Activated CD4-positive, alpha-beta memory T cell treated with anti-CD3 and anti-CD28 coated beads, Interleukin-2, amount 10 ng/mL, durations not matched to agents 7 days and 5 days (primary cell): ENCODE data around the gene UGCG. TPM values are rescaled to one million over a fixed set of nuclear protein-coding genes. Genes with fewer than 3 reads are reported as not detected.

Source experiments
- CTCF ChIA-PET: fragments of 350-600 bp; sonication (Branson Sonifier 250); formaldehyde crosslinking; loops from one replicate; lab custom pipeline; 2021; ENCODE audit warnings: antibody characterized with exemption, inconsistent platforms; lab: Charles Lee
- POLR2A ChIA-PET: fragments of 350-600 bp; sonication (Branson Sonifier 250); formaldehyde crosslinking; loops from one replicate; lab custom pipeline; 2021; ENCODE audit warnings: antibody characterized with exemption; lab: Charles Lee
- DNase-seq: peaks from one replicate; pipeline ENCODE4 v3.0.0-alpha.2; 2020
- H3K27ac Mint-ChIP-seq: one replicate; pipeline ENCODE4 v1.8.0; 2021; ENCODE audit warnings: mild to moderate bottlenecking, mixed read lengths
- H3K27me3 Mint-ChIP-seq: one replicate; pipeline ENCODE4 v1.8.0; 2021; ENCODE audit warnings: mixed read lengths
- H3K36me3 Mint-ChIP-seq: one replicate; pipeline ENCODE4 v1.8.0; 2021; ENCODE audit warnings: low read depth, mixed read lengths
- H3K4me1 Mint-ChIP-seq: one replicate; pipeline ENCODE4 v1.8.0; 2021; ENCODE audit warnings: mixed read lengths
- H3K4me3 Mint-ChIP-seq: one replicate; pipeline ENCODE4 v1.8.0; 2021; ENCODE audit warnings: mild to moderate bottlenecking, mixed read lengths
- H3K9me3 Mint-ChIP-seq: one replicate; pipeline ENCODE4 v1.8.0; 2021; ENCODE audit warnings: mixed read lengths
- total RNA-seq, 2 experiments: library from RNA; stranded (reverse); gene quantifications; one replicate each; pipeline ENCODE4 v1.2.3, GENCODE V29; 2021

UGCG gene
- total RNA-seq, 2 experiments from 2014 or later, result 20.9 to 21.4 TPM

- ChIA-PET POLR2A (no interaction called here), CTCF (interaction anchor here (0.9 kb wide), 1 partner anchor 14 kb away, joined by 3 read pairs; no protein-coding TSS in a partner anchor)
- H3K4me3 Mint-ChIP-seq, result no peak overlapping the region
- no peak for DNase-seq
- H3K36me3 Mint-ChIP-seq, result no peaks in the 10 kb centered on the region
- H3K9me3 Mint-ChIP-seq, result no peaks in the 10 kb centered on the region
- peaks cover 4% of the 10 kb centered on the region for H3K4me1 Mint-ChIP-seq
- peaks cover 23% of the 10 kb centered on the region for H3K27me3 Mint-ChIP-seq
- H3K27ac Mint-ChIP-seq, result no peak overlapping the region
These were observed 67.4 kb downstream of the UGCG start for GRCh38 chr9:111963995-111964394.

GRCh38 chr9:111965566-111966019 is 69.0 kb downstream of the UGCG start:
- ChIA-PET POLR2A (no interaction called here), CTCF (interaction anchor here (0.6 kb wide), 1 partner anchor 25 kb away, joined by 3 read pairs; no protein-coding TSS in a partner anchor)
- H3K4me1 Mint-ChIP-seq, result peaks cover 4% of the 10 kb centered on the region
- peaks cover 15% of the 10 kb centered on the region for H3K27me3 Mint-ChIP-seq
- H3K4me3 Mint-ChIP-seq, result no peak overlapping the region
- H3K36me3 Mint-ChIP-seq, result no peaks in the 10 kb centered on the region
- DNase-seq, result no peak
- no peak overlapping the region for H3K27ac Mint-ChIP-seq
- H3K9me3 Mint-ChIP-seq, result no peaks in the 10 kb centered on the region

GRCh38 chr9:111966124-111966723 is 69.6 kb downstream of the UGCG start:
- Mint-ChIP-seq H3K9me3 (no peaks in the 10 kb centered on the region), H3K27me3 (peaks cover 11% of the 10 kb centered on the region), H3K4me3 (no peak overlapping the region), H3K4me1 (peaks cover 4% of the 10 kb centered on the region), H3K27ac (no peak overlapping the region), H3K36me3 (no peaks in the 10 kb centered on the region)
- CTCF ChIA-PET, result interaction anchor here (0.6 to 1.3 kb wide), 2 partner anchors 25 to 108 kb away, joined by 3 to 4 read pairs; no protein-coding TSS in a partner anchor
- DNase-seq, result no peak
- POLR2A ChIA-PET, result no interaction called here

DNA sequence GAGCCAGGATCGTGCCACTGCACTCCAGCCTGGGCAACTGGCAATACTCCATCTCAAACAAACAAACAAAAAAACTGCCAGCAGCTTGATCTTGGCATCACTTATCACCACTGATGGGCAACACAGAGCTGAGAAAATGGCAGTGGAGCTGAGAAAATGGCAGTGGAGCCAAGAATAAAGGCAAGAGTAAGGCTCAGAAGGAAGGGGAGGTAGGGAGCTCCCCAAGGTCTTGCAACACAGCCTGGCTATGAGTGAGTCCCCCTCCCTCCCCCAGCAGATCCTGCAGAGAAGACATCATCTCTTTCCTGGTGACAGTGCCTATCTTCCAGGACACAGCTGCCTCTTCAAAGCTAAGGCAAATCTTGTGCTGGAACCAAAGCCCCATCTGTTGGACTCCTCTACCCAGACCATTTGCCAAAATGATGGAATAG is 70.3 kb downstream of the UGCG start:
- POLR2A ChIA-PET, result no interaction called here
- no peaks in the 10 kb centered on the region for H3K9me3 Mint-ChIP-seq
- H3K27ac Mint-ChIP-seq, result no peak overlapping the region
- CTCF ChIA-PET, result interaction anchor here (1.3 kb wide), 1 partner anchor 108 kb away, joined by 4 read pairs; no protein-coding TSS in a partner anchor
- peaks cover 4% of the 10 kb centered on the region for H3K4me1 Mint-ChIP-seq
- no peaks in the 10 kb centered on the region for H3K36me3 Mint-ChIP-seq
- DNase-seq, result no peak
- no peak overlapping the region for H3K4me3 Mint-ChIP-seq
- peaks cover 7% of the 10 kb centered on the region for H3K27me3 Mint-ChIP-seq

- CTCF ChIA-PET, result interaction anchor here (1.3 kb wide), 1 partner anchor 107 kb away, joined by 4 read pairs; no protein-coding TSS in a partner anchor
These were observed 71.0 kb downstream of the UGCG start for GRCh38 chr9:111967621-111968020.

DNA sequence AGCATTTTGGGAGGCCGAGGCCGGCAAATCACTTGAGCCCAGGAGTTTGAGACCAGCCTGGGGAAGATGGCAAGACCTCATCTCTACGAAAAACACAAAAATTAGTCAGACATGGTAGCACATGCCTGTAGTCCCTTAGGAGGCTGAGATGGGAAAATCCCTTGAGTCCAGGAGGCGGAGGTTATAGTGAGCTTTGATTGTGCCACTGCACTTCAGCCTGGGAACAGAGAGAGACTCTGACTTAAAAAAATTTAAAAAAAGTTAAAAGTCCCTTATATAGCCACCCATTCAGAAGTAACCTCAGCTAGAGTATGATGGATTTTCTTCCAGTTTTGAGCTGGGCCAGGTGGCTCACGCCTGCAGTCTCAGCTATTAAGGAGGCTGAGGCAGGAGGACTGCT is 72.4 kb downstream of the UGCG start:
- ChIA-PET CTCF (interaction anchor here (1.1 kb wide), 1 partner anchor 98 kb away, joined by 3 read pairs; no protein-coding TSS in a partner anchor), POLR2A (no interaction called here)
- Mint-ChIP-seq H3K9me3 (no peaks in the 10 kb centered on the region), H3K4me3 (no peak overlapping the region), H3K36me3 (no peaks in the 10 kb centered on the region), H3K4me1 (peaks cover 4% of the 10 kb centered on the region), H3K27me3 (peaks cover 4% of the 10 kb centered on the region), H3K27ac (no peak overlapping the region)
- DNase-seq, result no peak

More at GRCh38 chr9:111967621-111968020, 71.0 kb downstream of the UGCG start:
- Mint-ChIP-seq H3K36me3 (no peaks in the 10 kb centered on the region), H3K4me1 (peaks cover 4% of the 10 kb centered on the region), H3K4me3 (no peak overlapping the region), H3K27ac (no peak overlapping the region), H3K27me3 (peaks cover 4% of the 10 kb centered on the region), H3K9me3 (no peaks in the 10 kb centered on the region)
- POLR2A ChIA-PET, result no interaction called here
- no peak for DNase-seq

DNA sequence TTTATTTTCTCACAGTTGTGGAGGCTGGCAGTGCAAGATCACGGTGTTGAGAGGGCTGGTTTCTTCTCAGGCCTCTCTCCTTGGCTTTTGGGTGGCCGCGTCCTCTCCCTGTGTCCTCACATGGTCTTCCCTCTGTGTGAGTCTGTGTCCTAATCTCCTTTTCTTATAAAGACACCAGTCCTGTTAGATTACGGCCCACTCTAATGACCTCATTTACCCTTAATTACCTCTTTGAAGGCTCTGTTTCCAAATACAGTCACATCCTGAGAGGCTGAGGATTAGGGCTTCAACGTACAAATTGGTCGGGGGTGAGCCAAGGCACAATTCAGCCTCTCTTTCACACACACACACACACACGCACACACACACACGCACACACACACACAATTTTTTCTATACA is 73.0 kb downstream of the UGCG start:
- POLR2A ChIA-PET, result no interaction called here
- H3K4me1 Mint-ChIP-seq, result peaks cover 4% of the 10 kb centered on the region
- no peak overlapping the region for H3K4me3 Mint-ChIP-seq
- no peaks in the 10 kb centered on the region for H3K36me3 Mint-ChIP-seq
- H3K27me3 Mint-ChIP-seq, result peaks cover 4% of the 10 kb centered on the region
- no peak for DNase-seq
- CTCF ChIA-PET, result interaction anchor here (1.1 kb wide), 1 partner anchor 99 kb away, joined by 3 read pairs; no protein-coding TSS in a partner anchor
- no peaks in the 10 kb centered on the region for H3K9me3 Mint-ChIP-seq
- H3K27ac Mint-ChIP-seq, result no peak overlapping the region

DNA sequence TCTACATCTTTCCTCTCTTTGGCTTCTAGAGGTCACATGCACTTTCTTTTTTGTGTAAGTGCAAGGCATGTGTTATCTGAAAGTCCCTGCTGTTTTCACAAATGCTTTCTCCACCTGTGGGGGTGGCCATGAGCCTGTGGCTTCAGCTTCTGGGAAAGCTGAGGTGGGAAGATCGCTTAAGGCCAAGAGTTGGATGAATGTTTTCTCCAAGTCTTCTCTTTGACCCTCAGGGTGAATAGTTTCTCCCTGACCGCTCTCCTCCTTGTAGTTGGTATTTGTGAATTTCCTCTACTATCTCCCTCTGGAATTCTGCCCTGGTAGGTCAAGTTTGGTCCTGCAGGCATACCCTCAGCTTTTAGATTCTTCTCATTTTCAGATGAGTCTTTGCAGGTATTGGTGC is 74.2 kb downstream of the UGCG start:
- ChIA-PET CTCF (no interaction called here), POLR2A (no interaction called here)
- Mint-ChIP-seq H3K9me3 (no peaks in the 10 kb centered on the region), H3K36me3 (no peaks in the 10 kb centered on the region), H3K4me3 (no peak overlapping the region), H3K27ac (no peak overlapping the region), H3K4me1 (no peaks in the 10 kb centered on the region), H3K27me3 (peaks cover 2% of the 10 kb centered on the region)
- DNase-seq, result no peak

GRCh38 chr9:111974092-111974681 is 77.6 kb downstream of the UGCG start:
- no peaks in the 10 kb centered on the region for H3K9me3 Mint-ChIP-seq
- H3K36me3 Mint-ChIP-seq, result no peaks in the 10 kb centered on the region
- CTCF ChIA-PET, result no interaction called here
- no peak overlapping the region for H3K4me3 Mint-ChIP-seq
- POLR2A ChIA-PET, result no interaction called here
- no peaks in the 10 kb centered on the region for H3K4me1 Mint-ChIP-seq
- H3K27ac Mint-ChIP-seq, result no peak overlapping the region
- peaks cover 4% of the 10 kb centered on the region for H3K27me3 Mint-ChIP-seq
- no peak for DNase-seq

DNA sequence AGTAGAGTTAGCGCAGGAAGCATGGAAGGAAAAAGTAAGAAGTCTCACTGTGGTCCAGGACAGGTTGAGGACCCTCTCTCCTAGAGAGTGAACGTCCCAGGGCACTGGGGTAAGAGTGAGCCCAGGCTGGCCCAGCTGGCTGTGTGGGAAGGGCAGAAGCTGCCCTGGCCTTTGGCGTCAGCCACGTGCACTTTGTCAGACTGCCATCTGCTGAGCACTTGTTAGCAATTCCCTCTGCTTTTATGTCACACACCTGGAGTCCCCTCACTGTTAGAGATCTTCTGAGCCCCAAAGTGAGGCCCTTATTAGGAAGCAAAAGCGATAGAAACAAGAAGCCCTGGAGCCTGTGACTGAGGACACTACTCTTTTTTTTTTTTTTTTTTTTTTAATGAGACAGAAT is 79.1 kb downstream of the UGCG start:
- DNase-seq, result peak; percentile 20
- ChIA-PET POLR2A (no interaction called here), CTCF (interaction anchor here (1.2 kb wide), 1 partner anchor 99 kb away, joined by 3 read pairs; no protein-coding TSS in a partner anchor)
- Mint-ChIP-seq H3K4me3 (no peak overlapping the region), H3K27ac (no peak overlapping the region), H3K4me1 (no peaks in the 10 kb centered on the region), H3K36me3 (no peaks in the 10 kb centered on the region), H3K27me3 (peaks cover 11% of the 10 kb centered on the region), H3K9me3 (no peaks in the 10 kb centered on the region)

GRCh38 chr9:111978616-111979015 is 82.0 kb downstream of the UGCG start:
- H3K9me3 Mint-ChIP-seq, result no peaks in the 10 kb centered on the region
- ChIA-PET CTCF (interaction anchor here (1.1 to 1.2 kb wide), 3 partner anchors 14 to 96 kb away, joined by 3 to 6 read pairs (median 3); no protein-coding TSS in a partner anchor), POLR2A (no interaction called here)
- no peak for DNase-seq
- H3K36me3 Mint-ChIP-seq, result no peaks in the 10 kb centered on the region
- peaks cover 3% of the 10 kb centered on the region for H3K4me1 Mint-ChIP-seq
- no peak overlapping the region for H3K4me3 Mint-ChIP-seq
- no peak overlapping the region for H3K27ac Mint-ChIP-seq
- H3K27me3 Mint-ChIP-seq, result peaks cover 30% of the 10 kb centered on the region

GRCh38 chr9:111979561-111979960 is 82.9 kb downstream of the UGCG start:
- H3K27me3 Mint-ChIP-seq, result peaks cover 30% of the 10 kb centered on the region

DNA sequence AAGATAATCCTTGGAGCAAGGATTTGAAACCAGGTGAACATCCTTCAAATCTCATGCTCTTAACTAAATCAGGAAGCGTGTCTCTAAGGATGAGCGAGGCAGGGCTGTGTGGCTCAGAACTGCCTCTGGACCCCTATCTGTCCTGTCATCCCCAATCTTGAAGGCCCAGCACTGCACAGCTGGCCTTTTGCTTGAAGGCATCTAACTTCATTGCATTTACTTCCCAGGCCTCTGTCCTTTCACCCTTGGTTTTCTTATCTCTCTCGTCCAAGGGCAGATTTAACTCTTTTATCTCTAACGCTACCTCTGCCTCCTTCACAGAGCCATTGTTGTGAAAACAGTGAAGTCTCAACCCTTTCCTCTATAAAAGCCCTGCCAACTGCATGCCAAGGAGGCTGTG is 83.8 kb downstream of the UGCG start:
- no peak for DNase-seq
- ChIA-PET POLR2A (no interaction called here), CTCF (no interaction called here)
- no peak overlapping the region for H3K27ac Mint-ChIP-seq
- H3K36me3 Mint-ChIP-seq, result no peaks in the 10 kb centered on the region
- peaks cover 32% of the 10 kb centered on the region for H3K27me3 Mint-ChIP-seq
- H3K9me3 Mint-ChIP-seq, result no peaks in the 10 kb centered on the region
- H3K4me3 Mint-ChIP-seq, result no peak overlapping the region
- peaks cover 17% of the 10 kb centered on the region for H3K4me1 Mint-ChIP-seq

More at GRCh38 chr9:111979561-111979960, 82.9 kb downstream of the UGCG start:
- H3K9me3 Mint-ChIP-seq, result no peaks in the 10 kb centered on the region
- no peak overlapping the region for H3K4me3 Mint-ChIP-seq
- DNase-seq, result no peak
- CTCF ChIA-PET, result interaction anchor here (1.1 kb wide), 1 partner anchor 95 kb away, joined by 3 read pairs; no protein-coding TSS in a partner anchor
- H3K36me3 Mint-ChIP-seq, result no peaks in the 10 kb centered on the region
- POLR2A ChIA-PET, result no interaction called here
- H3K27ac Mint-ChIP-seq, result no peak overlapping the region
- H3K4me1 Mint-ChIP-seq, result peaks cover 10% of the 10 kb centered on the region
